ENCODE measurements around the gene KCNMA1.

- no peak for TF ChIP-seq CTCF (IDR thresholded peaks at IDR 0.05; ENCODE audit: low read depth, low read length)
- no peak for TF ChIP-seq POLR2A (IDR thresholded peaks at IDR 0.05; ENCODE audit: extremely low read depth, insufficient read length)
- TF ChIP-seq, protein P1, sequence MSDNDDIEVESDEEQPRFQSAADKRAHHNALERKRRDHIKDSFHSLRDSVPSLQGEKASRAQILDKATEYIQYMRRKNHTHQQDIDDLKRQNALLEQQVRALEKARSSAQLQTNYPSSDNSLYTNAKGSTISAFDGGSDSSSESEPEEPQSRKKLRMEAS (IDR thresholded peaks at IDR 0.05; ENCODE audit: low read depth, low read length): no peak
Observed at GRCh38 chr10:77636967-77637531, 559 bp downstream of the KCNMA1 start.

Data from NB4 (cell line).